ENCODE measurements around the gene SH3D19. TPM values are rescaled to one million over a fixed set of nuclear protein-coding genes. Genes with fewer than 3 reads are reported as not detected.
A peak's percentile ranks its signal among the peaks of the same experiment; 100 is the strongest.

SH3D19 gene
- polyA plus RNA-seq, 3 donors = not detected

DNA sequence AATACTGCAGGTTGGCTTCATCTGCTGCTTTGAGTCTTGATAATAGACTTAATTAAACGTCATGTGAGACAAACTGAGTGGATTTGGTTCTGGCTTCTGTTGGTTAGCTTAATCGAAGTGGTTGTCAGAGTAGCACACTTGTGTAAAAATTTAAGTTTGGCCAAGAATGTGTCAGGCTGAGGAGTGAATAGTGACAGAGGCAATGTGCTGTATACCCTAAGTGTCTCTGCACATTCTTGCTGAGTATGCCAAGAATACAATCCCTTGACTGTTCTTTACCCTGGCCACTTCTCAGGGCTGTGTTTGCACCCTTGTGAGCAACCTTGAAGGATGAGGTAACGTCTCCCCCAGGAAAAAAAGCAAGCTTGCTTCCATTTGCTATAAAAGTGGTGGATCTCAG, 211.1 kb downstream of the SH3D19 start:
- no peak overlapping the region for H3K9ac ChIP-seq (ENCODE audit: insufficient read depth, low read length, poor library complexity, severe bottlenecking)
- H3K4me1 Mint-ChIP-seq = no peaks in the 10 kb centered on the region
- no peaks in the 10 kb centered on the region for H3K4me1 ChIP-seq (ENCODE audit: control insufficient read depth in 1 of 2, insufficient read depth in 2 of 2, low read length in 2 of 2)
- no peaks in the 10 kb centered on the region for H3K27me3 Mint-ChIP-seq (ENCODE audit: low read depth in 3 of 3)
- 97% methylated on average over 3 of the region's 3 CpGs for WGBS (ENCODE audit: insufficient coverage)
- no peak overlapping the region for H3K27ac ChIP-seq (ENCODE audit: low read depth in 1 of 2, low read length in 2 of 2)
- no peaks in the 10 kb centered on the region for H3K79me2 ChIP-seq (ENCODE audit: insufficient read depth, low read length)
- no peak overlapping the region for H3K4me3 Mint-ChIP-seq
- H3K27ac Mint-ChIP-seq = peak overlapping the region in 1 of 7 donors; percentile 33
- no peaks in the 10 kb centered on the region for H3K27me3 ChIP-seq (ENCODE audit: control insufficient read depth in 2 of 2, insufficient read depth in 2 of 2, low read length in 2 of 2)
- H2AFZ ChIP-seq (ENCODE audit: insufficient read depth, low read depth, low read length, poor library complexity, severe bottlenecking) = no peak overlapping the region
- TF ChIP-seq, protein P1, sequence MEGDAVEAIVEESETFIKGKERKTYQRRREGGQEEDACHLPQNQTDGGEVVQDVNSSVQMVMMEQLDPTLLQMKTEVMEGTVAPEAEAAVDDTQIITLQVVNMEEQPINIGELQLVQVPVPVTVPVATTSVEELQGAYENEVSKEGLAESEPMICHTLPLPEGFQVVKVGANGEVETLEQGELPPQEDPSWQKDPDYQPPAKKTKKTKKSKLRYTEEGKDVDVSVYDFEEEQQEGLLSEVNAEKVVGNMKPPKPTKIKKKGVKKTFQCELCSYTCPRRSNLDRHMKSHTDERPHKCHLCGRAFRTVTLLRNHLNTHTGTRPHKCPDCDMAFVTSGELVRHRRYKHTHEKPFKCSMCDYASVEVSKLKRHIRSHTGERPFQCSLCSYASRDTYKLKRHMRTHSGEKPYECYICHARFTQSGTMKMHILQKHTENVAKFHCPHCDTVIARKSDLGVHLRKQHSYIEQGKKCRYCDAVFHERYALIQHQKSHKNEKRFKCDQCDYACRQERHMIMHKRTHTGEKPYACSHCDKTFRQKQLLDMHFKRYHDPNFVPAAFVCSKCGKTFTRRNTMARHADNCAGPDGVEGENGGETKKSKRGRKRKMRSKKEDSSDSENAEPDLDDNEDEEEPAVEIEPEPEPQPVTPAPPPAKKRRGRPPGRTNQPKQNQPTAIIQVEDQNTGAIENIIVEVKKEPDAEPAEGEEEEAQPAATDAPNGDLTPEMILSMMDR (IDR thresholded peaks at IDR 0.05) = no peak
- no peaks in the 10 kb centered on the region for H3K9me3 ChIP-seq (replicated peaks in 1 of 2; ENCODE audit: control insufficient read depth in 1 of 2, insufficient read depth in 1 of 2, low read length in 2 of 2)
- intact Hi-C loops (cut with micrococcal nuclease) = no loop called here
- DNase-seq = no peak
- peaks cover 9 to 13% of the 10 kb centered on the region in 2 donors for H3K36me3 Mint-ChIP-seq
- no peak overlapping the region for H3K4me2 ChIP-seq (replicated peaks; ENCODE audit: extremely low read depth, low read length, poor library complexity, severe bottlenecking)
- no peaks in the 10 kb centered on the region for H3K9me3 Mint-ChIP-seq
- peaks cover 5 to 27% of the 10 kb centered on the region in 2 donors for H3K36me3 ChIP-seq (replicated peaks in 1 of 2; ENCODE audit: control insufficient read depth in 1 of 2, insufficient read depth in 2 of 2, low read length in 2 of 2)
- H3K4me3 ChIP-seq (replicated peaks in 1 of 3; ENCODE audit: low read depth in 2 of 3, low read length in 3 of 3) = no peak overlapping the region
- H4K20me1 ChIP-seq (ENCODE audit: insufficient read depth, low read length) = no peaks in the 10 kb centered on the region

DNA sequence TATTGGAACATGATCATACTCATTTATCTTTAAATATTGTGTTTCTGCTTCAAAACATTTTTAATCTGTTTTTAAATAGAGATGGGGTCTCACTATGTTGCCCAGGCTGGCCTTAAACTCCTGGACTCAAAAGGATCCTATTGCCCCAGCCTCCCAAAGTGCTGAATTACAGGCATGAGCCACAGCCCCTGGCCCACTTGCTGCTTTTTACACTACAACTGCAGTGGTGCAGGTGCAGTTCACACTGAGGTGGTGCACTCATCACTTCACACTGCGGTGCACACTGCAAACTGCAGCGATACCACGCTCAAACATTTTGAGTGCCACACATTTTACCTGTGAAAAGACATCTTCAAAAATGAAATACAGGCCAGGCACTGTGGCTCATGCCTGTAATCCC, 215.2 kb downstream of the SH3D19 start:
- TF ChIP-seq, protein P1 (IDR thresholded peaks at IDR 0.05) = no peak
- Mint-ChIP-seq H3K27ac (no peak overlapping the region), H3K36me3 (peaks cover 36 to 48% of the 10 kb centered on the region in 2 donors), H3K4me3 (no peak overlapping the region), H3K27me3 (ENCODE audit: low read depth in 3 of 3) (no peaks in the 10 kb centered on the region), H3K9me3 (no peaks in the 10 kb centered on the region), H3K4me1 (no peaks in the 10 kb centered on the region)
- H3K9ac ChIP-seq (ENCODE audit: insufficient read depth, low read length, poor library complexity, severe bottlenecking) = no peak overlapping the region
- H3K79me2 ChIP-seq (ENCODE audit: insufficient read depth, low read length) = no peaks in the 10 kb centered on the region
- peaks cover 31 to 62% of the 10 kb centered on the region in 2 donors for H3K36me3 ChIP-seq (replicated peaks in 1 of 2; ENCODE audit: control insufficient read depth in 1 of 2, insufficient read depth in 2 of 2, low read length in 2 of 2)
- intact Hi-C loops (cut with micrococcal nuclease) = no loop called here
- no peak overlapping the region for H3K4me3 ChIP-seq (replicated peaks in 1 of 3; ENCODE audit: low read depth in 2 of 3, low read length in 3 of 3)
- H3K9me3 ChIP-seq (replicated peaks in 1 of 2; ENCODE audit: control insufficient read depth in 1 of 2, insufficient read depth in 1 of 2, low read length in 2 of 2) = no peaks in the 10 kb centered on the region
- peaks cover 31% of the 10 kb centered on the region for H4K20me1 ChIP-seq (ENCODE audit: insufficient read depth, low read length)
- H2AFZ ChIP-seq (ENCODE audit: insufficient read depth, low read depth, low read length, poor library complexity, severe bottlenecking) = no peak overlapping the region
- 97% methylated on average over 3 of the region's 3 CpGs for WGBS (ENCODE audit: insufficient coverage)
- H3K4me2 ChIP-seq (replicated peaks; ENCODE audit: extremely low read depth, low read length, poor library complexity, severe bottlenecking) = no peak overlapping the region
- DNase-seq = no peak
- no peaks in the 10 kb centered on the region for H3K4me1 ChIP-seq (ENCODE audit: control insufficient read depth in 1 of 2, insufficient read depth in 2 of 2, low read length in 2 of 2)
- no peaks in the 10 kb centered on the region for H3K27me3 ChIP-seq (ENCODE audit: control insufficient read depth in 2 of 2, insufficient read depth in 2 of 2, low read length in 2 of 2)
- no peak overlapping the region for H3K27ac ChIP-seq (ENCODE audit: low read depth in 1 of 2, low read length in 2 of 2)

Data from CD14-positive monocyte (primary cell).